SK-N-SH (cell line): Measurements from ENCODE around the gene RPL18.

ENCODE experiments used
- CHD2 ChIP-seq: fragments of 150-350 bp; IDR thresholded peaks from 2 replicates; pipeline ENCODE4 v1.6.1; 2018; ENCODE audit warnings: low read length; ENCODE audit not compliant: partially characterized antibody
- EP300 ChIP-seq, 2 experiments: IDR thresholded peaks; 2 replicates each; pipeline versions ENCODE4 v1.4.0 to v1.6.1; 2012; ENCODE audit warnings: borderline replicate concordance in 1 of 2, low read depth in 1 of 2, low read length in 1 of 2
- EZH2phosphoT487 ChIP-seq: fragments of 200-600 bp; sonication (generic); IDR thresholded peaks from 2 replicates; pipeline ENCODE4 v1.6.1; 2017; ENCODE audit warnings: low read depth, mixed run types, mild to moderate bottlenecking, antibody characterized with exemption, moderate library complexity, borderline replicate concordance
- FOSL2 ChIP-seq: IDR thresholded peaks from 2 replicates; pipeline ENCODE4 v1.4.0; 2012; ENCODE audit warnings: low read depth, mild to moderate bottlenecking, moderate library complexity, borderline replicate concordance
- FOXM1 ChIP-seq: IDR thresholded peaks from 2 replicates; pipeline ENCODE4 v1.4.0; 2012; ENCODE audit warnings: low read depth, mild to moderate bottlenecking
- MXI1 ChIP-seq: IDR thresholded peaks from 2 replicates; pipeline ENCODE4 v1.6.1; 2012; ENCODE audit warnings: mild to moderate bottlenecking, low read depth, low read length, improper control_type of control experiment
- NRF1 ChIP-seq: IDR thresholded peaks from 2 replicates; pipeline ENCODE4 v1.6.1; 2012; ENCODE audit warnings: low read depth, mild to moderate bottlenecking, low read length
- POLR2AphosphoS5 ChIP-seq: IDR thresholded peaks from 2 replicates; pipeline ENCODE4 v1.6.1; 2012; ENCODE audit warnings: low read depth, low read length
- RCOR1 ChIP-seq: fragments of 150-350 bp; IDR thresholded peaks from 2 replicates; pipeline ENCODE4 v1.6.1; 2017; ENCODE audit warnings: antibody characterized with exemption, low read length
- REST ChIP-seq: IDR thresholded peaks from 2 replicates; pipeline ENCODE4 v1.6.1; 2012; ENCODE audit warnings: mild to moderate bottlenecking, low read depth, low read length, moderate library complexity
- TAF1 ChIP-seq: IDR thresholded peaks from 2 replicates; pipeline ENCODE4 v1.6.1; 2012; ENCODE audit warnings: low read depth, mild to moderate bottlenecking, low read length, moderate library complexity, borderline replicate concordance
- USF2 ChIP-seq: fragments of 150-350 bp; IDR thresholded peaks from 2 replicates; pipeline ENCODE4 v1.6.1; 2017; ENCODE audit warnings: antibody characterized with exemption, low read length, low read depth, borderline replicate concordance
- TF ChIP-seq, protein P1 (sequence below): fragments of 200-600 bp; sonication (generic); IDR thresholded peaks from 2 replicates; pipeline ENCODE4 v1.6.1; 2017; ENCODE audit warnings: antibody characterized with exemption, mild to moderate bottlenecking, moderate library complexity
- TF ChIP-seq, protein P2 (sequence below): IDR thresholded peaks from 2 replicates; pipeline ENCODE4 v1.4.0; 2012; ENCODE audit warnings: low read depth

- TF ChIP-seq POLR2AphosphoS5 (no peak), REST (no peak), NRF1 (no peak), EP300 (IDR thresholded peaks at IDR 0.05; ENCODE audit: borderline replicate concordance in 1 of 2, low read depth in 1 of 2, low read length in 1 of 2) (no peak), RCOR1 (no peak), FOSL2 (no peak), TAF1 (no peak), MXI1 (no peak), CHD2 (no peak), FOXM1 (no peak), EZH2phosphoT487 (no peak), USF2 (no peak)
- TF ChIP-seq, protein P1, sequence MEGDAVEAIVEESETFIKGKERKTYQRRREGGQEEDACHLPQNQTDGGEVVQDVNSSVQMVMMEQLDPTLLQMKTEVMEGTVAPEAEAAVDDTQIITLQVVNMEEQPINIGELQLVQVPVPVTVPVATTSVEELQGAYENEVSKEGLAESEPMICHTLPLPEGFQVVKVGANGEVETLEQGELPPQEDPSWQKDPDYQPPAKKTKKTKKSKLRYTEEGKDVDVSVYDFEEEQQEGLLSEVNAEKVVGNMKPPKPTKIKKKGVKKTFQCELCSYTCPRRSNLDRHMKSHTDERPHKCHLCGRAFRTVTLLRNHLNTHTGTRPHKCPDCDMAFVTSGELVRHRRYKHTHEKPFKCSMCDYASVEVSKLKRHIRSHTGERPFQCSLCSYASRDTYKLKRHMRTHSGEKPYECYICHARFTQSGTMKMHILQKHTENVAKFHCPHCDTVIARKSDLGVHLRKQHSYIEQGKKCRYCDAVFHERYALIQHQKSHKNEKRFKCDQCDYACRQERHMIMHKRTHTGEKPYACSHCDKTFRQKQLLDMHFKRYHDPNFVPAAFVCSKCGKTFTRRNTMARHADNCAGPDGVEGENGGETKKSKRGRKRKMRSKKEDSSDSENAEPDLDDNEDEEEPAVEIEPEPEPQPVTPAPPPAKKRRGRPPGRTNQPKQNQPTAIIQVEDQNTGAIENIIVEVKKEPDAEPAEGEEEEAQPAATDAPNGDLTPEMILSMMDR = no peak
- TF ChIP-seq, protein P2, sequence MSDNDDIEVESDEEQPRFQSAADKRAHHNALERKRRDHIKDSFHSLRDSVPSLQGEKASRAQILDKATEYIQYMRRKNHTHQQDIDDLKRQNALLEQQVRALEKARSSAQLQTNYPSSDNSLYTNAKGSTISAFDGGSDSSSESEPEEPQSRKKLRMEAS = no peak
Measured at GRCh38 chr19:48595833-48596232, 23.1 kb downstream of the RPL18 start.
